K562 (cell line): ENCODE data around the gene GJD2.

Experiments
- ZEB2 ChIP-seq: fragments of 450-650 bp; IDR thresholded peaks from 2 replicates; pipeline ENCODE4 v1.6.1; 2016
- ZNF24 ChIP-seq: fragments of 450-650 bp; IDR thresholded peaks from 2 replicates; pipeline ENCODE4 v1.6.1; 2016

DNA sequence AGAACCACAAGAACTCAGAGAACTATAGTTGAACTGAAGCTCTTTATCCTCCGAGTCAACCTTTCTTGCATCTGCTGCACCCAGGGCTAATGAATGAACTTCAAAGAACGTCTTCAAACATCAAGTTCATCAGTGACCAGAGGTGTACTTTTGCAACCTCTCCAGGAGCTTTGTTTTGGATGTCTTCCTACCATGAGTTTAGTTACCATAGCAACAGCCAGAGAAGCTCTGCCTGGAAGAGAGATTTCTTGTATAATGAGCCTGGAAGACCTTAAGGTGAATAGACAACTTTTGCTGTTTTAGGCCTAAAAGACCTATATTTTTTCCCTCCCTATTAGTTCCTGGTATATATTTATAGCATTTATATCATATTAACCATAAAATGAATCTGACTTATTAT, 31.4 kb upstream of the GJD2 start:
- TF ChIP-seq ZNF24 (no peak), ZEB2 (no peak)
